Loucy (cell line): ENCODE measurements around the gene CCDC40.

Experiments used
- H2AFZ ChIP-seq: fragments of 200-600 bp; sonication (generic); 2 replicates; pipeline ENCODE4 v1.6.0; 2016; ENCODE audit warnings: antibody characterized with exemption, mild to moderate bottlenecking, low read length, moderate library complexity
- H3F3A ChIP-seq: fragments of 200-600 bp; 2 replicates; pipeline ENCODE4 v1.6.0; 2016; ENCODE audit warnings: antibody characterized with exemption, low read depth, mild to moderate bottlenecking
- H3K27me3 ChIP-seq: fragments of 200-600 bp; sonication (generic); 2 replicates; pipeline ENCODE4 v1.6.1; 2014; ENCODE audit warnings: low read length, mild to moderate bottlenecking; ENCODE audit not compliant: insufficient read depth, poor library complexity, severe bottlenecking
- H3K36me3 ChIP-seq: fragments of 200-600 bp; sonication (generic); 2 replicates; pipeline ENCODE4 v1.6.1; 2016; ENCODE audit warnings: low read length; ENCODE audit not compliant: insufficient read depth
- H3K4me1 ChIP-seq: fragments of 200-600 bp; sonication (generic); 2 replicates; pipeline ENCODE4 v1.5.1; 2014; ENCODE audit warnings: low read length, mild to moderate bottlenecking; ENCODE audit not compliant: insufficient read depth, poor library complexity, severe bottlenecking
- H3K4me2 ChIP-seq: fragments of 200-600 bp; sonication (generic); 2 replicates; pipeline ENCODE4 v1.6.0; 2014; ENCODE audit warnings: antibody characterized with exemption, low read length, low read depth, mild to moderate bottlenecking; ENCODE audit not compliant: poor library complexity, severe bottlenecking
- H3K4me3 ChIP-seq: fragments of 200-600 bp; sonication (generic); 2 replicates; pipeline ENCODE4 v1.5.1; 2014; ENCODE audit warnings: low read length, mild to moderate bottlenecking, mixed read lengths; ENCODE audit not compliant: poor library complexity, severe bottlenecking
- H3K79me2 ChIP-seq: fragments of 200-600 bp; sonication (generic); 2 replicates; pipeline ENCODE4 v1.6.1; 2014; ENCODE audit warnings: low read length; ENCODE audit not compliant: insufficient read depth
- H3K9ac ChIP-seq: fragments of 200-600 bp; sonication (generic); 2 replicates; pipeline ENCODE4 v1.6.0; 2014; ENCODE audit warnings: mild to moderate bottlenecking, low read depth, low read length, moderate library complexity; ENCODE audit not compliant: poor library complexity, severe bottlenecking
- H3K9me2 ChIP-seq: fragments of 200-600 bp; sonication (generic); replicated peaks from 2 replicates; pipeline ENCODE4 v1.6.1; 2016; ENCODE audit warnings: low read depth, low read length, mixed read lengths
- H3K9me3 ChIP-seq: fragments of 200-600 bp; sonication (generic); 2 replicates; pipeline ENCODE4 v1.6.1; 2014; ENCODE audit warnings: mild to moderate bottlenecking, antibody characterized with exemption, low read length, low read depth; ENCODE audit not compliant: insufficient read depth
- H4K20me1 ChIP-seq: fragments of 200-600 bp; sonication (generic); 2 replicates; pipeline ENCODE4 v1.6.0; 2014; ENCODE audit warnings: antibody characterized with exemption, low read length, mild to moderate bottlenecking; ENCODE audit not compliant: insufficient read depth, poor library complexity, severe bottlenecking
- EZH2phosphoT487 ChIP-seq: fragments of 200-600 bp; IDR thresholded peaks from 2 replicates; pipeline ENCODE4 v1.6.1; 2018; ENCODE audit warnings: antibody characterized with exemption, mild to moderate bottlenecking, moderate library complexity, borderline replicate concordance
- TF ChIP-seq, protein P1 (sequence below): fragments of 200-600 bp; sonication (generic); conservative IDR thresholded peaks from 2 replicates; pipeline ENCODE4 v1.5.1; 2014; ENCODE audit warnings: mild to moderate bottlenecking, antibody characterized with exemption, low read length

Gene CCDC40

DNA sequence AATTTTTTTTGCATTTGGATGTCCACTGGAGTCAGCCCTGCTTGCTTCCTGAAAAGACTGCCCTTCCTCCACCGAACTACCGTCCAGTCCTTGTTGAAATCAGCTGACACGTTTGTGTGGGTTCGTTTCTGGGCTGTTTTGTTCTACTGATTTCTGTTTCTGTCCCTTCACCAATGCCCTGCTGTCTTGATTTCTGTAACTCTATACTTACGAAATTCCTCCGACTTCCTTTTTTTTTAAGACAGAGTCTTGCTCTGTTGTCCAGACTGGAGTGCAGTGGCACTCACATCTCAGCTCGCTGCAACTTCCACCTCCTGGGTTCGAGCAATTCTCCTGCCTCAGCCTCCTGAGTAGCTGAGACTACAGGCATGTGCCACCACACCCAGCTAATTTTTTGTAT lies 56.5 kb downstream of the CCDC40 start:
- Histone ChIP-seq H3K9ac (no peak overlapping the region), H3K9me3 (no peaks in the 10 kb centered on the region), H3K79me2 (no peaks in the 10 kb centered on the region), H3K27me3 (no peaks in the 10 kb centered on the region), H3K9me2 (no peaks in the 10 kb centered on the region), H3K4me3 (no peak overlapping the region), H3K4me2 (no peak overlapping the region), H2AFZ (no peak overlapping the region), H3K36me3 (no peaks in the 10 kb centered on the region), H3F3A (no peaks in the 10 kb centered on the region), H4K20me1 (no peaks in the 10 kb centered on the region), H3K4me1 (no peaks in the 10 kb centered on the region)
- TF ChIP-seq, protein P1, sequence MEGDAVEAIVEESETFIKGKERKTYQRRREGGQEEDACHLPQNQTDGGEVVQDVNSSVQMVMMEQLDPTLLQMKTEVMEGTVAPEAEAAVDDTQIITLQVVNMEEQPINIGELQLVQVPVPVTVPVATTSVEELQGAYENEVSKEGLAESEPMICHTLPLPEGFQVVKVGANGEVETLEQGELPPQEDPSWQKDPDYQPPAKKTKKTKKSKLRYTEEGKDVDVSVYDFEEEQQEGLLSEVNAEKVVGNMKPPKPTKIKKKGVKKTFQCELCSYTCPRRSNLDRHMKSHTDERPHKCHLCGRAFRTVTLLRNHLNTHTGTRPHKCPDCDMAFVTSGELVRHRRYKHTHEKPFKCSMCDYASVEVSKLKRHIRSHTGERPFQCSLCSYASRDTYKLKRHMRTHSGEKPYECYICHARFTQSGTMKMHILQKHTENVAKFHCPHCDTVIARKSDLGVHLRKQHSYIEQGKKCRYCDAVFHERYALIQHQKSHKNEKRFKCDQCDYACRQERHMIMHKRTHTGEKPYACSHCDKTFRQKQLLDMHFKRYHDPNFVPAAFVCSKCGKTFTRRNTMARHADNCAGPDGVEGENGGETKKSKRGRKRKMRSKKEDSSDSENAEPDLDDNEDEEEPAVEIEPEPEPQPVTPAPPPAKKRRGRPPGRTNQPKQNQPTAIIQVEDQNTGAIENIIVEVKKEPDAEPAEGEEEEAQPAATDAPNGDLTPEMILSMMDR, result no peak
- TF ChIP-seq EZH2phosphoT487, result no peak

DNA sequence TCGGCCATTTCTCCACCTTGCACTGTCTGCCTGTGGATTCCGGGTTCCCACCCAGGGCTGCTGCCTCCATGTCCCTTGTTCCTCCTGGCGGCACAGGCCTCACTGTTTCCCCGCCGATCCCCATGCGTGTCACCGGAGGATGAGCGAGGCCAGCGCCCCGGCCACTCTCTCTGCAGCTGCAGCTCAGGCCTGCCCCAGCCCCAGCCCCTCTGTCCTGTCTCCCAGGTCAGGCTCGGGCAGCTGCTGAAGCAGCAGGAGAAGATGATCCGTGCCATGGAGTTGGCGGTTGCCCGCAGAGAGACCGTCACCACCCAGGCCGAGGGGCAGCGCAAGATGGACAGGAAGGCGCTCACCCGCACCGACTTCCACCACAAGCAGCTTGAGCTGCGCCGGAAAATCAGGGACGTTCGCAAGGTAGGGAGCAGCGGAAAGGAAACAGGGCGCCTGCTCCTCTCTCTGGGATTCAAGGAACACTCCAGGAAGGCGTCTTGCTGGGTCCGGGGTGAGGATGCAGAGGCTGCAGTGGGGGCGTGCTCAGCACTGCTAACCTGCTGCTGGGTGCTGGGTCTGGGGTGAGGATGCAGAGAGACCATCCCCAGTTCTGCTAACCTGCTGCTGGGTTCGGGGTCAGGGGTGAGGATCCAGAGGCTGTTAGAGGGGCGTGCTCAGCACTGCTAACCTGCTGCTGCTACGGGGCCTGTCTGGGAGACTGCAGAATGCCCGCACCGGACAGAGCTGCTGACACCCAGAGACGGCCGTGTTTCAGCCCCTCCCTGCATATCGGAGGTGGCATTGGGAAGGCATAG lies 58.8 kb downstream of the CCDC40 start:
- Histone ChIP-seq H3K9me3 (no peaks in the 10 kb centered on the region), H3K4me2 (no peak overlapping the region), H3K4me3 (no peak overlapping the region), H3K9ac (no peak overlapping the region), H4K20me1 (no peaks in the 10 kb centered on the region), H2AFZ (no peak overlapping the region), H3K27me3 (no peaks in the 10 kb centered on the region), H3K4me1 (peaks cover 5% of the 10 kb centered on the region), H3K9me2 (no peaks in the 10 kb centered on the region), H3K36me3 (no peaks in the 10 kb centered on the region), H3K79me2 (no peaks in the 10 kb centered on the region), H3F3A (no peaks in the 10 kb centered on the region)
- TF ChIP-seq, protein P1, result no peak
- no peak for TF ChIP-seq EZH2phosphoT487

DNA sequence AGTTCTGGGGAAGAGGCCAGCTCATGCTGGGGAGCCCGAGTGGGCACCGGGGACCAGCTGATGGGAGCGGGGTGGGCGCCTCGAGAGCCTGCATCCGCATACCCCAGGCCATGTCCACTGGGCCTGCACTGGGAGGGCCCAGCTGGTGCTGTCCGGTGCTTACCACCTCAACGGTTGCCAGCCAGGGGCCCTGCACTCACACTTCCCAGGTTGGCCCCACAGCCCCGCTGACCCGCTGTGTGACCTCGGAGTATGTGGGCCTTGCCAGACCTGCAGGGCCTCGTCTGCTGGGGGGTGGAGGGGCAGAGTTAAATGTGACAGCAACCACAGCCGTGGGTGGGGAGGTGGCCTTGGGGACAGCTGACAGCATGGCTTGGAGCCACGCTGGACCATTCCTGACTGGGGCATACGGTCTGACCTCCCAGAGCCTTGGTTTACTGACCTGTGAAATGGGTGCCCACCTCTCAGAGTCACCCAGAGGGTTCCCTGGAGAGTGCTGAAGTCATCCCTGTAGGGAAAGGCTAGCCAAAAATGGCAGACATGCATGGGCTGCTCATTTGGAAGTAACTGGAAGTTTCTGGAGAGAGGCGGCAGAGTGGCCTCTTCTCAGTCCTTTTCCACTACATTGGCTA lies 59.5 kb downstream of the CCDC40 start:
- no peak overlapping the region for H3K4me2 ChIP-seq
- no peaks in the 10 kb centered on the region for H3K27me3 ChIP-seq
- no peaks in the 10 kb centered on the region for H4K20me1 ChIP-seq
- H3K9me3 ChIP-seq, result no peaks in the 10 kb centered on the region
- no peak overlapping the region for H3K4me3 ChIP-seq
- no peak overlapping the region for H2AFZ ChIP-seq
- no peaks in the 10 kb centered on the region for H3K9me2 ChIP-seq
- no peak overlapping the region for H3K9ac ChIP-seq
- no peaks in the 10 kb centered on the region for H3K36me3 ChIP-seq
- no peaks in the 10 kb centered on the region for H3K79me2 ChIP-seq
- H3K4me1 ChIP-seq, result peaks cover 11% of the 10 kb centered on the region
- TF ChIP-seq, protein P1, result no peak
- no peak for TF ChIP-seq EZH2phosphoT487
- H3F3A ChIP-seq, result no peaks in the 10 kb centered on the region
